Ovary (tissue), 3 donors: ENCODE results near the gene NOD1.

Source experiments
- EP300 ChIP-seq: sonication (generic); formaldehyde crosslinking; IDR thresholded peaks from one replicate; pipeline ENCODE4 v1.6.1; 2017; ENCODE audit warnings: antibody characterized with exemption
- TF ChIP-seq, protein P1 (sequence below), 3 donors: fragments of 450-650 bp in 2 of 3; fragments of 200-600 bp in 1 of 3; IDR thresholded peaks; one replicate each; pipeline versions ENCODE4 v1.5.1 to v1.8.0; 2016 to 2022; ENCODE audit warnings: antibody characterized with exemption in 3 of 3, mild to moderate bottlenecking in 1 of 3
- donor health status: DM: no; HTN: no; CAD: no.

DNA sequence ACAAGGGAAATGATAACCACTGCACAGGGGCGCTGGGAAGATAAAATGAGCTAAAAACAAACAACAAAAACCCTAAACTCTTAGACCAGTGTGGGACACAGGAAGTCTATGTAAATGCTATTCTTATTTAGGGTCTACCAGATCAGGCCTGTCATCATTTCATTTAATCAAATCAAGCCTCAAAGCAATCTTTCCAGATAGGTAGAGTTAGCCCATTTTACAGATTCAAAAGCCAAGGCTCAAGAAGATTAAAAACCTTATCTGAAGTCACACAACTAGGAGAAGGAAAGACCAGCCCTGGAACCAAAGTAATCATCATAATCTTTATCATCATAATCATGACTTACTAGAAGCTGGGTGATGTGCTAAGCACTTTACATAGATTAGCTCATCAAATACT is 4.7 kb downstream of the NOD1 start:
- TF ChIP-seq, protein P1, sequence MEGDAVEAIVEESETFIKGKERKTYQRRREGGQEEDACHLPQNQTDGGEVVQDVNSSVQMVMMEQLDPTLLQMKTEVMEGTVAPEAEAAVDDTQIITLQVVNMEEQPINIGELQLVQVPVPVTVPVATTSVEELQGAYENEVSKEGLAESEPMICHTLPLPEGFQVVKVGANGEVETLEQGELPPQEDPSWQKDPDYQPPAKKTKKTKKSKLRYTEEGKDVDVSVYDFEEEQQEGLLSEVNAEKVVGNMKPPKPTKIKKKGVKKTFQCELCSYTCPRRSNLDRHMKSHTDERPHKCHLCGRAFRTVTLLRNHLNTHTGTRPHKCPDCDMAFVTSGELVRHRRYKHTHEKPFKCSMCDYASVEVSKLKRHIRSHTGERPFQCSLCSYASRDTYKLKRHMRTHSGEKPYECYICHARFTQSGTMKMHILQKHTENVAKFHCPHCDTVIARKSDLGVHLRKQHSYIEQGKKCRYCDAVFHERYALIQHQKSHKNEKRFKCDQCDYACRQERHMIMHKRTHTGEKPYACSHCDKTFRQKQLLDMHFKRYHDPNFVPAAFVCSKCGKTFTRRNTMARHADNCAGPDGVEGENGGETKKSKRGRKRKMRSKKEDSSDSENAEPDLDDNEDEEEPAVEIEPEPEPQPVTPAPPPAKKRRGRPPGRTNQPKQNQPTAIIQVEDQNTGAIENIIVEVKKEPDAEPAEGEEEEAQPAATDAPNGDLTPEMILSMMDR (IDR thresholded peaks at IDR 0.05) = no peak
- TF ChIP-seq EP300 = no peak
